ENCODE results near the gene ESYT3.

- no peak for TF ChIP-seq CTCF (IDR thresholded peaks at IDR 0.05)
- TF ChIP-seq POLR2A (IDR thresholded peaks at IDR 0.05), result no peak
These were observed 40.3 kb upstream of the ESYT3 start for GRCh38 chr3:138394156-138394555.
